Kidney epithelial cell (primary cell): ENCODE data around the gene GPR153. TPM values are rescaled to one million over a fixed set of nuclear protein-coding genes. Genes with fewer than 3 reads are reported as not detected.

ENCODE experiments used
- DNase-seq: peaks from one replicate; pipeline ENCODE4 v3.0.0-alpha.2; 2010; ENCODE audit warnings: low read depth
- H3K27me3 ChIP-seq: 2 replicates; pipeline ENCODE4 v1.6.0; 2011; ENCODE audit warnings: low read length; ENCODE audit not compliant: control insufficient read depth, insufficient read depth
- H3K36me3 ChIP-seq: 2 replicates; pipeline ENCODE4 v1.5.1; 2011; ENCODE audit warnings: low read length; ENCODE audit not compliant: control insufficient read depth, insufficient read depth
- H3K4me3 ChIP-seq: 2 replicates; pipeline ENCODE4 v1.5.1; 2011; ENCODE audit warnings: low read depth, mild to moderate bottlenecking, control low read depth, low read length
- total RNA-seq: library from RNA; depleted of rRNA; stranded (reverse); fragments of >200 nt; gene quantifications from 2 replicates; pipeline ENCODE4 v1.2.3, GENCODE V29; 2015
- TF ChIP-seq, protein P1 (sequence below): IDR thresholded peaks from 2 replicates; pipeline ENCODE4 v1.5.1; 2011; ENCODE audit warnings: mild to moderate bottlenecking, moderate library complexity, low read length, control low read depth, inconsistent platforms; ENCODE audit not compliant: insufficient read depth, poor library complexity, severe bottlenecking

The GPR153 gene
- total RNA-seq, 1 donor from 2014 or later, result 11.4 TPM

DNA sequence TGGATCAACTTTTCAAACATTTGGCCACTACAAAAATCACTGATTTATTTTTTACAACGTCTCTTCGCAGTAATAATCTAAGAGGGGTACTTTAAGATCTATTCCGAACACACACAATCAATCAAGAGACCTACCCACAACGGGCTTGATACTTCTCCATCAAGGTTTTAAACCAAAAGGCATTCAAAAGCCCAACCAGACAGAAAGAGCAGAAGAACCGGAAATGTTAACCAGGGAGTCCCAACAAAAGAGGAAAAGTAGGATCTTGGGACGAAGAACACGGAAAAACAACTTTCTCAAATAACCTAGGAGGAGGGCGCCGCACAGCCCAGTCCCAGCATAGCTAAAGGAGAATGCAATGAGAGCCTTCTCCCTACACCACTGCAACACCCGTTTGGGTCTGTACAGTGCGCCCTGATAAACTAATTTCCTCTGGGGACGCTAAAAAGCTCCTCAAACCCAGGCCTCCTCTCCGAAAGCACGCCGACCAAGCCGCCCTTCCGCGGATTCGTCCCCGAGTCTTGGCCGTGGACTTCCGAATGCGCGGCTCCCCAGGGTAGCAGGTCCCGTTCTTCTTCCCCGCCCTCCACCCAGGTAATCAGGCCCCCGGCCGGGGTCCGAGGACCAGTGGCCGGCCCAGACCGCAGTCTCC lies 62.1 kb downstream of the GPR153 start:
- TF ChIP-seq, protein P1, sequence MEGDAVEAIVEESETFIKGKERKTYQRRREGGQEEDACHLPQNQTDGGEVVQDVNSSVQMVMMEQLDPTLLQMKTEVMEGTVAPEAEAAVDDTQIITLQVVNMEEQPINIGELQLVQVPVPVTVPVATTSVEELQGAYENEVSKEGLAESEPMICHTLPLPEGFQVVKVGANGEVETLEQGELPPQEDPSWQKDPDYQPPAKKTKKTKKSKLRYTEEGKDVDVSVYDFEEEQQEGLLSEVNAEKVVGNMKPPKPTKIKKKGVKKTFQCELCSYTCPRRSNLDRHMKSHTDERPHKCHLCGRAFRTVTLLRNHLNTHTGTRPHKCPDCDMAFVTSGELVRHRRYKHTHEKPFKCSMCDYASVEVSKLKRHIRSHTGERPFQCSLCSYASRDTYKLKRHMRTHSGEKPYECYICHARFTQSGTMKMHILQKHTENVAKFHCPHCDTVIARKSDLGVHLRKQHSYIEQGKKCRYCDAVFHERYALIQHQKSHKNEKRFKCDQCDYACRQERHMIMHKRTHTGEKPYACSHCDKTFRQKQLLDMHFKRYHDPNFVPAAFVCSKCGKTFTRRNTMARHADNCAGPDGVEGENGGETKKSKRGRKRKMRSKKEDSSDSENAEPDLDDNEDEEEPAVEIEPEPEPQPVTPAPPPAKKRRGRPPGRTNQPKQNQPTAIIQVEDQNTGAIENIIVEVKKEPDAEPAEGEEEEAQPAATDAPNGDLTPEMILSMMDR, result no peak
- H3K36me3 ChIP-seq, result peaks cover 3% of the 10 kb centered on the region
- no peak for DNase-seq
- peak overlapping the region; percentile 97 for H3K4me3 ChIP-seq
- H3K27me3 ChIP-seq, result no peaks in the 10 kb centered on the region

DNA sequence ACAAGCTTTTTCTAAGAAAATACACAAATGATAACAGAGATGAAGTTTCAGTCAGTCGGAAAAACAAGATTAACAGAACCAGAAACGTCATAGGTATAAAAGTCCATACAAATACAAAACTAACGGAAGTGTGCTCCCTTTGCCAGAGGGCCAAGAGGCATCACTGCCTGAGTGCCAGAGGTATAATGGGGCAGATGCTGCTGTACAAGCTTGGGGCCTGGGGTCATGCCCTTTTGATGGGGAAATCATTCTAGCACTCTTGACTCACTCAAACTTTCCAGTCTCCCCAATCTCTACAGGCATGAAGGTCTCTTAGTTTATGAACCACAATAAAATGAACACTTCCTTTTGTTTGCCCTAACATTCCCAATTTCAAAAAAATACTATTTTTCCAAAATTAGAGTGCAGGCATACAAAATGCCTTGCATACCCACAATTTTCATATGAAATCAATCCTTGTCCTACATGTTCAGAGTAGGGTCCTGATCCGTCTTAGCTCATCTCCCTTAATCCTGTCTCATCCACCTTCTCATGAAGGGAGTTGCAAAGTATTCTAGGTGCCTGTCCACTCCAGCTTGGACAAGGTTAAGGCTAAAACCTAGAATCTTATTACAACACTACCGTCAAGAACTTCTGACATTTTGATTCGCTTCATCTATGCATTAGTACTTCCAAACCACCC lies 63.0 kb downstream of the GPR153 start:
- Histone ChIP-seq H3K4me3 (peak overlapping the region; percentile 97), H3K36me3 (peaks cover 3% of the 10 kb centered on the region), H3K27me3 (no peaks in the 10 kb centered on the region)
- DNase-seq, result no peak
- TF ChIP-seq, protein P1, result no peak

Other genes with a start within 250 kb of the GPR153 start
- 1.6 and 2.7 TPM in 2 replicates for gene KCNAB2, start 215.2 kb downstream of the GPR153 start, total RNA-seq
- gene CHD5, start 80.8 kb downstream of the GPR153 start, total RNA-seq, result under 0.01 and 0.08 TPM in 2 replicates
- gene RPL22, start 61.5 kb downstream of the GPR153 start, total RNA-seq, result 193 and 205 TPM in 2 replicates
- 20.1 and 32.0 TPM in 2 replicates for gene RNF207, start 55.0 kb downstream of the GPR153 start, total RNA-seq
- 67.1 and 68.0 TPM in 2 replicates for gene ICMT, start 25.1 kb downstream of the GPR153 start, total RNA-seq
- gene HES3, start 16.9 kb downstream of the GPR153 start, total RNA-seq, result not detected in 2 replicates
- 75.6 and 79.8 TPM in 2 replicates for gene ACOT7, start 132.7 kb upstream of the GPR153 start, total RNA-seq
- gene HES2, start 158.8 kb upstream of the GPR153 start, total RNA-seq, result 15.9 and 27.8 TPM in 2 replicates
- 2.7 TPM in 2 replicates for gene ESPN, start 163.7 kb upstream of the GPR153 start, total RNA-seq
- 18.2 and 20.2 TPM in 2 replicates for gene TNFRSF25, start 205.1 kb upstream of the GPR153 start, total RNA-seq
- 24.3 and 26.4 TPM in 2 replicates for gene PLEKHG5, start 230.6 kb upstream of the GPR153 start, total RNA-seq